Right atrium auricular region (tissue), 2 donors: ENCODE measurements around the gene TRPM3. TPM values are rescaled to one million over a fixed set of nuclear protein-coding genes. Genes with fewer than 3 reads are reported as not detected.

Experiments
- DNase-seq: peaks from one replicate; pipeline ENCODE4 v3.0.0-alpha.2; 2019; ENCODE audit warnings: low spot score
- H3K27ac ChIP-seq, 2 donors: fragments of 200-600 bp; sonication (generic); 1 replicate in 1 of 2; 2 replicates in 1 of 2; pipeline ENCODE4 v1.5.1; 2016 to 2019
- H3K27me3 ChIP-seq, 2 donors: fragments of 200-600 bp; sonication (generic); one replicate each; pipeline versions ENCODE4 v1.5.1 to v1.6.0; 2017 to 2019
- H3K36me3 ChIP-seq: fragments of 200-600 bp; sonication (generic); one replicate; pipeline ENCODE4 v1.5.1; 2016
- H3K4me1 ChIP-seq, 2 donors: fragments of 200-600 bp; sonication (generic); one replicate each; pipeline versions ENCODE4 v1.5.1 to v1.6.0; 2017 to 2019
- H3K4me3 ChIP-seq, 2 donors: fragments of 200-600 bp; sonication (generic); 1 replicate in 1 of 2; 2 replicates in 1 of 2; pipeline ENCODE4 v1.5.1; 2017 to 2019; ENCODE audit warnings: mild to moderate bottlenecking in 1 of 2, moderate library complexity in 1 of 2
- H3K9me3 ChIP-seq, 2 donors: fragments of 200-600 bp; sonication (generic); one replicate each; pipeline ENCODE4 v1.5.1; 2019
- total RNA-seq, 2 donors: library from RNA; depleted of rRNA; stranded (reverse); fragments of >200 nt; gene quantifications; one replicate each; pipeline ENCODE4 v1.1.0, GENCODE V29; 2016
- TF ChIP-seq, protein P1 (sequence below), 2 donors: fragments of 200-600 bp; sonication (generic); IDR thresholded peaks; one replicate each; pipeline ENCODE4 v1.5.1; 2019; ENCODE audit warnings: antibody characterized with exemption in 2 of 2

TRPM3 gene
- total RNA-seq, 2 donors from 2014 or later: 0.59 to 1.5 TPM

GRCh38 chr9:71097671-71098070, 23.8 kb downstream of the TRPM3 start:
- TF ChIP-seq, protein P1, sequence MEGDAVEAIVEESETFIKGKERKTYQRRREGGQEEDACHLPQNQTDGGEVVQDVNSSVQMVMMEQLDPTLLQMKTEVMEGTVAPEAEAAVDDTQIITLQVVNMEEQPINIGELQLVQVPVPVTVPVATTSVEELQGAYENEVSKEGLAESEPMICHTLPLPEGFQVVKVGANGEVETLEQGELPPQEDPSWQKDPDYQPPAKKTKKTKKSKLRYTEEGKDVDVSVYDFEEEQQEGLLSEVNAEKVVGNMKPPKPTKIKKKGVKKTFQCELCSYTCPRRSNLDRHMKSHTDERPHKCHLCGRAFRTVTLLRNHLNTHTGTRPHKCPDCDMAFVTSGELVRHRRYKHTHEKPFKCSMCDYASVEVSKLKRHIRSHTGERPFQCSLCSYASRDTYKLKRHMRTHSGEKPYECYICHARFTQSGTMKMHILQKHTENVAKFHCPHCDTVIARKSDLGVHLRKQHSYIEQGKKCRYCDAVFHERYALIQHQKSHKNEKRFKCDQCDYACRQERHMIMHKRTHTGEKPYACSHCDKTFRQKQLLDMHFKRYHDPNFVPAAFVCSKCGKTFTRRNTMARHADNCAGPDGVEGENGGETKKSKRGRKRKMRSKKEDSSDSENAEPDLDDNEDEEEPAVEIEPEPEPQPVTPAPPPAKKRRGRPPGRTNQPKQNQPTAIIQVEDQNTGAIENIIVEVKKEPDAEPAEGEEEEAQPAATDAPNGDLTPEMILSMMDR (IDR thresholded peaks at IDR 0.05): no peak
- Histone ChIP-seq H3K4me3 (no peak overlapping the region), H3K27ac (no peak overlapping the region), H3K9me3 (no peaks in the 10 kb centered on the region), H3K27me3 (no peaks in the 10 kb centered on the region), H3K4me1 (no peaks in the 10 kb centered on the region), H3K36me3 (no peaks in the 10 kb centered on the region)
- DNase-seq: no peak

DNA sequence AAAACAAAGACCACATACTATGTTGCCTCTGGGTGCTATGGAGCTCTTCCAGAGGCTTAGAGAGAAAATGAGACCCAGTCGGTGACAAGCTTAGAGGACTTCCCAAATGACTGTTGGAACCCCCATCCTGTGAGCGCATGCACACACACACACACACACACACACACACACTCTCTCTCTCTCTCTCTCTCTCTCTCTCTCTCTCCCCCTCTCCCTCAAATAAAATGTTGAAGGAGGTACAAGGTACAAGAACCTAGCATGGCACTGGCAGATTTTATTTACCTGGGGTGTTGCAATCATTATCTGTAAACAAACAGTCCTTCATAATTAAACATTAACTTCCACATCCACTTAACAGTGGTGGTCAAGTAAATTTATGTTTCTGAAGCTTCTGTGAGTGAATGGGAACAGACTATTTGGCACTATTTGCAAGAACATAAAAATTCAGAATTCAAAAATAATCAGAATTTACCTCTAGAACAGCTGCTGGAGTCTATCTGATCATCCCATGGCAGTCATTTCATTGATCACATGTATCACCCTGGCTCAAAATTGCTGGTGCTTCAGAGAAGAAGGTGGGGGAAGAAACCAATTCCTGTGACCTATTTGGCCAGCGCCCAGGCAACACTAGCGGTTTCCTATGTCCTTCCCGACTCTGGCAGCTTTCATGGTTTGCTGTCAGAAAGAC, 24.9 kb downstream of the TRPM3 start:
- no peak overlapping the region for H3K27ac ChIP-seq
- no peak for DNase-seq
- TF ChIP-seq, protein P1 (IDR thresholded peaks at IDR 0.05): no peak

DNA sequence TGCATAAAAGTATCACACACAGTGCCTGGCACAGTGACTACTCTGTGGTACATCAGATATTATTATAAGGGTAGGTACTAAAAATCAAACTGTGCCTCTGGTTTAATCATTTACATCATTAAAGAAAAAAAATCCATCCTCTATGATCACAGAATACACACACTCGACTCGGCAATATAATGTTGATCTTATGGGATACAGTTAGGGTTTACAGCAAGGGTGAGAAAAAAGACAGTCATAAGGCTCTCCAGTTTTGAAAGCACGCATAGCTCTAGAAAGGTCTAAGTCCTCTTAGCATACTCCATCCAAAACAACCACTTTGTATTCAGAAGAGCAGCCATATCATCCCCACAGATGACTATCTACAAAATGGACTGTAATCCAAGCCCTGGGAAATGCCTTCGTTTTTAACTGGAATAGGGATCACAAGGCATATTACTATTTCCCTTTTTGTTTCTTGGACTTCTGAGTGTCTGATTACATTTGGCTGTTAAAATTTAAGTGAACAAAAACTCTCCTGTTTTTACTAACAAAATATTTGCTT, 26.6 kb downstream of the TRPM3 start:
- DNase-seq: no peak
- H3K4me3 ChIP-seq: no peak overlapping the region
- TF ChIP-seq, protein P1 (IDR thresholded peaks at IDR 0.05): no peak
- no peaks in the 10 kb centered on the region for H3K27me3 ChIP-seq
- no peaks in the 10 kb centered on the region for H3K9me3 ChIP-seq
- no peak overlapping the region for H3K27ac ChIP-seq
- H3K4me1 ChIP-seq: no peaks in the 10 kb centered on the region
- H3K36me3 ChIP-seq: no peaks in the 10 kb centered on the region

More for the DNA sequence above, 24.9 kb downstream of the TRPM3 start:
- no peaks in the 10 kb centered on the region for H3K36me3 ChIP-seq
- no peak overlapping the region for H3K4me3 ChIP-seq
- no peaks in the 10 kb centered on the region for H3K9me3 ChIP-seq
- no peaks in the 10 kb centered on the region for H3K4me1 ChIP-seq
- H3K27me3 ChIP-seq: no peaks in the 10 kb centered on the region

- H3K4me3 ChIP-seq: no peak overlapping the region
- H3K9me3 ChIP-seq: no peaks in the 10 kb centered on the region
- H3K27me3 ChIP-seq: no peaks in the 10 kb centered on the region
- H3K4me1 ChIP-seq: no peaks in the 10 kb centered on the region
- no peaks in the 10 kb centered on the region for H3K36me3 ChIP-seq
- no peak for DNase-seq
- no peak overlapping the region for H3K27ac ChIP-seq
- TF ChIP-seq, protein P1 (IDR thresholded peaks at IDR 0.05): no peak
Measured at GRCh38 chr9:71090896-71091295, 30.5 kb downstream of the TRPM3 start.

DNA sequence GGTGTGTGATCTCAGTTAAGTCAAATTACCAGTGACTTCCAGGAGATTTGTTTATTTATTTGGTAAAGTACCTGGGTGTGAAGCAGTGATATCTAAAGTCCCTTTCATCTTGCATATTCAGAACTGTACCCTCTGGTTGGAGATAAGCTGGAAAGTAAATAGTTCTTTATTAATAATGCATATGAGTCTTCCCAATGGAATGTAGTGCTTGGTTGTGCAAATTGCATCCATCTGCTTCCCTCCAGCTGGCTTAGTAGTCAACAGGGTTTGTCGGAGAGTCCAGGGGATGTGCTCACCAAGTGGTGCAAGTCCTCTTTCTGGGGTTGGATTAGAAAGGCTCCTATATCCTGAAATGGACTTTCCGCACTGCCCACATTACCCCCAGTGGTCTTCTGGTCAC, 42.0 kb downstream of the TRPM3 start:
- no peak for DNase-seq
- H3K36me3 ChIP-seq: no peaks in the 10 kb centered on the region
- no peaks in the 10 kb centered on the region for H3K4me1 ChIP-seq
- no peaks in the 10 kb centered on the region for H3K27me3 ChIP-seq
- H3K9me3 ChIP-seq: peaks cover 0 to 1% of the 10 kb centered on the region in 2 donors
- TF ChIP-seq, protein P1 (IDR thresholded peaks at IDR 0.05): no peak
- no peak overlapping the region for H3K4me3 ChIP-seq
- no peak overlapping the region for H3K27ac ChIP-seq

- Histone ChIP-seq H3K4me1 (no peaks in the 10 kb centered on the region), H3K27me3 (no peaks in the 10 kb centered on the region), H3K9me3 (no peaks in the 10 kb centered on the region), H3K36me3 (no peaks in the 10 kb centered on the region), H3K27ac (no peak overlapping the region), H3K4me3 (no peak overlapping the region)
- no peak for DNase-seq
- TF ChIP-seq, protein P1 (IDR thresholded peaks at IDR 0.05): no peak
Measured at GRCh38 chr9:71076096-71076495, 45.3 kb downstream of the TRPM3 start.
